GM10266 (cell line): ENCODE data around the gene SKOR1.

ENCODE experiments used
- DNase-seq: peaks from one replicate; pipeline ENCODE4 v3.0.0; 2012; ENCODE audit errors: extremely low spot score
- CTCF ChIP-seq: IDR thresholded peaks from 2 replicates; pipeline ENCODE4 v1.5.1; 2012; ENCODE audit warnings: mild to moderate bottlenecking, low read depth; ENCODE audit not compliant: control insufficient read depth, insufficient read depth; ENCODE audit errors: missing control alignments

Gene SKOR1

DNA sequence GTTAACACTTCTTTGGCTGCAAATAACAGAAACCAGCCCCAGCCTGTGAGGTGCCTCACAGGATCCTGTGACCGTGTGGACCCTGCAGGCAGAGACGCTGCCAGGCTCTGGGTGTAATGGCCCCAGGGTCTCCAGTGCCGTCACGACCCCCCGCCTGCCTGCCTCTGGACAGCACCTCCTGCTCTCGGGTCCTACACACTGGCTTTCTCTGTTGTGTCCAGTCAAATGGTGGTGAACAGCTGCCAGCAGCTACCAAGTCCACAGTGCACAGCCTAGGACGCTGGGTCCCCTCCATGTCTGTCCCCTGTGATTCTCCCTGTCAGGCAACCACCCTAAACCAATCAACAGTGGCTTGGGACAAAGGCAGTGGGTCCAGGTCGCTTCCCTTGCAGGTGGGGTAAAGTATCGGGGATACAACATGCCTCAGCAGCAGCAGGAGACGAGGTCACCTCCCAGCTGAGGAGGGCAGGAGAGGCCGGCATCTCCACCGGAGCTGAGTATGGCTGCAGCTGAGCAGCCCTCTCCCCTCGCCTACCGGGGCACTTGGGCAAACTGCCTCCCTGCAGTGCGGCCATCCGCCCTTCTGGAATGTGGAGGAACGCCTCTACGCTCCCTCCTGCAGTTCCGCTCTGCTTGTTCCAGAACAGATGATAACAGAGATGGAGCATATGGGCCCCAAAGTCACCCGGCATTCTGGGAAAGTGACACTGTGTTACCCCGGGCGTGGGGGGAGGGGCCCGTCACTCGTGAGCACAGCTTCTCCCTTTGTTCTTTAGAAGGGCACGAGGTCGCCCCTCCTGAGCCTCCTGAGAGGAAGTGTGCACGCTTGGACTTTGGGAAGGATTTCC, 21.1 kb upstream of the SKOR1 start:
- no peak for DNase-seq
- no peak for TF ChIP-seq CTCF

GRCh38 chr15:67805008-67805665, 20.2 kb upstream of the SKOR1 start:
- TF ChIP-seq CTCF, result no peak
- no peak for DNase-seq

DNA sequence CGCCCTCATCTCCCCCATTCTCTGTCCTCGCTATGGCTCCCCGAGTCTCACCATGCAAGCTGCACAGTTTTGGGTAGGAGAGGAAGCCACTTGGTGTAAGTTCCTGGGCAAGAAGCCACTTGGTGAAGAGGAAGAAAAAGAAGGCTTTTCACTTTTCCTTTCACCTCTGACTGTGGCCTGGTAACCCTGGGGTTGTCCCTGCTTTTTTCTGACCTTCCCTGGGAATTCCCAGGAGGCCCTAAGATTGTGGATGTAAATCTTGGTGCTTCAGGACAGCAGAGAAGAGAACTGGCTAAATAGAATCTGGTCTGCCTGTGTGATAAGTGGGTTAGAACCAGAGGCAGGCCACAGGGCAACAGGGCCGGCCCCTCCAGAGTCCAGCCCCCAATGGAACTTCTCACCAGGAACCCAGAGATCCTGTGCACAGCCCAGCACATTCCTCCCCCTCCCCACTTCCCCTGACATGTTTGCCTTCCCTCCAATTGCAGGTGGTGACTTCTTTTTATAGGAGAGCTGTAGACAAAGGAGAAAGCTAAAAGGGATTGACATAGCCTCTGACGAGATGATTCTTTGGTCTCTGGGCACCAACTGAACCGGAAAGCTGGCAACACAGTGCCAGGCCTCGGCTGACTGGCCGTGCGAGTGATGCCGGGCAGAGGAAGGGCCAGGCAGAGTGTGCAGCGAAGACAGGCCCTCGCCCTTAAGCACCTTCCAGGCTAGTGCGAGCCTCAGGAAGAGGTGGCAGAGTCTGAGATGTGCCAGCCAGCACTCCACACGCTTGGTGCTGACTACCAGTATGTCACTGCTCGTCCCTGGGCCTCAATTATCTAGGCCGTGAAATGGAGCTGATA, 19.4 kb upstream of the SKOR1 start:
- TF ChIP-seq CTCF, result no peak
- no peak for DNase-seq

GRCh38 chr15:67806536-67806935, 18.8 kb upstream of the SKOR1 start:
- DNase-seq, result no peak
- no peak for TF ChIP-seq CTCF

- no peak for TF ChIP-seq CTCF
- DNase-seq, result no peak
These were observed 18.2 kb upstream of the SKOR1 start for GRCh38 chr15:67807141-67807540.

DNA sequence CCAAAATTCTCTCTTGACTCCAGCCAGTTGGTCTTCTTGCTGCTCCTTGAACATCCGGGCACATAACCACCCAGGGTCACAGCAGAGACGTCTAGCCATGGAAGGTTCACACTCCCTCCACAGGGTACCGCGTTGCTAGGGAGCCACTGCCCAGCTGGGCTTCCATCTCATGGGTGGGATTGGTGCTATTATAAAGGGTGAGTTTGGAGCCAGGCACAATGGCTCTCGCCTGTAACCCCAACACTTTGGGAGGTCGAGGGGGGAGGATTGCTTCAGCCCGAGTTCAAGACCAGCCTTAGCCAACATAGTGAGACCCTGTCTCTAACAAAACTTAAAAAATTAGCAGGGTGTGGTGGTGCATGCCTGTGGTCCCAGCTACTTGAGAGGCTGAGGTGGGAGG, 17.5 kb upstream of the SKOR1 start:
- DNase-seq, result no peak
- TF ChIP-seq CTCF, result no peak

DNA sequence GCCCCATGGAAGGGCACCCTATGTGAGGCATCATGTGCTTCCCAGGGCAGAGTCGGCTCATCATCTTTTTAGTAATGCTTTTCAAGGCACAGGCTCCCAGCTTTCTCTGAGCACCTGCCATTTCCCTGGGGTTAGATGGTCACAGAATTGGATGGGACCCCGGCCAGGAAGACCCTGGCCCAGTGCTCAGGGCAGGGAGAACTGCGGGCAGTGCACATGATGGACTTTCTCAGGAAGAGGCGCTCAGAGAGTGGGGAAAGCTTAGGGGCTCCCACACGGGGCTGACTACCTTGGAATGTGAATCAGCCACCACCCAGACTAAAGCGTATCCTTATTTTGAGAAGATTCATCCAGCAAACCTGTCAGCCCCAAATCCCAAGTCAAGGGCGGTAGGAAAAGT, 16.5 kb upstream of the SKOR1 start:
- TF ChIP-seq CTCF, result no peak
- DNase-seq, result no peak
